H9 (cell line): ENCODE data around the gene GDPGP1. TPM values are rescaled to one million over a fixed set of nuclear protein-coding genes. Genes with fewer than 3 reads are reported as not detected.

Experiments
- DNase-seq: peaks from one replicate; pipeline ENCODE4 v3.0.0-alpha.2; 2017
- H2AFZ ChIP-seq: one replicate; pipeline ENCODE4 v1.6.1; 2013; ENCODE audit warnings: mild to moderate bottlenecking, low read length, control low read depth, moderate library complexity
- H2AK5ac ChIP-seq: 2 replicates; pipeline ENCODE4 v1.6.1; 2013; ENCODE audit warnings: low read length, control low read depth, mixed read lengths; ENCODE audit not compliant: insufficient read length
- H2BK120ac ChIP-seq: one replicate; pipeline ENCODE4 v1.6.1; 2013; ENCODE audit warnings: low read depth, mild to moderate bottlenecking, low read length, control low read depth, inconsistent platforms; ENCODE audit not compliant: poor library complexity, severe bottlenecking
- H2BK12ac ChIP-seq: 2 replicates; pipeline ENCODE4 v1.6.1; 2013; ENCODE audit warnings: low read length, control low read depth, mixed read lengths, low read depth; ENCODE audit not compliant: insufficient read length
- H2BK15ac ChIP-seq: 2 replicates; pipeline ENCODE4 v1.6.1; 2013; ENCODE audit warnings: low read depth, low read length, control low read depth
- H2BK20ac ChIP-seq: one replicate; pipeline ENCODE4 v1.6.1; 2013; ENCODE audit warnings: low read depth, mild to moderate bottlenecking, low read length, control low read depth, inconsistent platforms; ENCODE audit not compliant: poor library complexity, severe bottlenecking
- H2BK5ac ChIP-seq: 2 replicates; pipeline ENCODE4 v1.6.1; 2013; ENCODE audit warnings: low read length, control low read depth, mixed read lengths; ENCODE audit not compliant: insufficient read length
- H3K14ac ChIP-seq: 2 replicates; pipeline ENCODE4 v1.6.1; 2013; ENCODE audit warnings: low read length, control low read depth; ENCODE audit not compliant: insufficient read depth
- H3K18ac ChIP-seq: 2 replicates; pipeline ENCODE4 v1.6.1; 2013; ENCODE audit warnings: low read depth, mild to moderate bottlenecking, mixed read lengths, low read length, control low read depth; ENCODE audit not compliant: insufficient read length
- H3K23ac ChIP-seq: 2 replicates; pipeline ENCODE4 v1.6.1; 2013; ENCODE audit warnings: low read length, control low read depth, mixed read lengths, low read depth; ENCODE audit not compliant: insufficient read length
- H3K23me2 ChIP-seq: 2 replicates; pipeline ENCODE4 v1.6.1; 2013; ENCODE audit warnings: low read depth, mild to moderate bottlenecking, mixed read lengths, low read length, control low read depth; ENCODE audit not compliant: insufficient read length, poor library complexity, severe bottlenecking
- H3K27ac ChIP-seq: 2 replicates; pipeline ENCODE4 v1.5.1; 2013; ENCODE audit warnings: low read length, control low read depth, mixed read lengths, low read depth; ENCODE audit not compliant: insufficient read length
- H3K27me3 ChIP-seq: 2 replicates; pipeline ENCODE4 v1.6.1; 2013; ENCODE audit warnings: low read length, control low read depth, inconsistent platforms; ENCODE audit not compliant: insufficient read depth
- H3K4ac ChIP-seq: 2 replicates; pipeline ENCODE4 v1.6.1; 2013; ENCODE audit warnings: low read depth, mild to moderate bottlenecking, control low read depth, inconsistent platforms, low read length, moderate library complexity
- H3K4me1 ChIP-seq: 2 replicates; pipeline ENCODE4 v1.6.1; 2013; ENCODE audit warnings: low read length, control low read depth, inconsistent platforms; ENCODE audit not compliant: insufficient read depth
- H3K4me2 ChIP-seq: 2 replicates; pipeline ENCODE4 v1.6.1; 2013; ENCODE audit warnings: low read length, control low read depth, mixed read lengths; ENCODE audit not compliant: insufficient read length, insufficient read depth
- H3K56ac ChIP-seq: 2 replicates; pipeline ENCODE4 v1.6.1; 2013; ENCODE audit warnings: low read depth, mild to moderate bottlenecking, mixed read lengths, low read length, control low read depth; ENCODE audit not compliant: insufficient read length
- H3K79me1 ChIP-seq: 2 replicates; pipeline ENCODE4 v1.6.1; 2013; ENCODE audit warnings: low read depth, mild to moderate bottlenecking, moderate library complexity, low read length, control low read depth, inconsistent platforms; ENCODE audit not compliant: insufficient read depth, poor library complexity, severe bottlenecking
- H3K79me2 ChIP-seq: 2 replicates; pipeline ENCODE4 v1.6.1; 2013; ENCODE audit warnings: low read length, control low read depth, inconsistent platforms; ENCODE audit not compliant: insufficient read depth
- H3K9ac ChIP-seq: 2 replicates; pipeline ENCODE4 v1.6.1; 2013; ENCODE audit warnings: low read length, control low read depth, mixed read lengths; ENCODE audit not compliant: insufficient read length; ENCODE audit errors: extremely low read depth
- H3K9me3 ChIP-seq: one replicate; pipeline ENCODE4 v1.6.1; 2013; ENCODE audit warnings: low read depth, low read length, inconsistent platforms; ENCODE audit not compliant: control insufficient read depth
- H3T11ph ChIP-seq: one replicate; pipeline ENCODE4 v1.6.1; 2013; ENCODE audit warnings: mild to moderate bottlenecking, low read length, control low read depth, inconsistent platforms
- H4K20me1 ChIP-seq: one replicate; pipeline ENCODE4 v1.6.1; 2013; ENCODE audit not compliant: control insufficient read depth, insufficient read length, insufficient read depth
- H4K5ac ChIP-seq: 2 replicates; pipeline ENCODE4 v1.6.1; 2013; ENCODE audit warnings: low read depth, mild to moderate bottlenecking, mixed read lengths, low read length, control low read depth; ENCODE audit not compliant: insufficient read length
- H4K8ac ChIP-seq: replicated peaks from 2 replicates; pipeline ENCODE4 v1.6.1; 2013; ENCODE audit warnings: low read length, control low read depth, mixed read lengths, low read depth; ENCODE audit not compliant: insufficient read length
- H4K91ac ChIP-seq: 2 replicates; pipeline ENCODE4 v1.6.1; 2013; ENCODE audit warnings: low read depth, mild to moderate bottlenecking, moderate library complexity, mixed read lengths, low read length, control low read depth; ENCODE audit not compliant: insufficient read length
- H3K27ac Mint-ChIP-seq, 3 experiments: 2 replicates in 2 of 3; 3 replicates in 1 of 3; pipeline ENCODE4 v1.8.0; 2020 to 2021; ENCODE audit warnings: mixed read lengths in 3 of 3, mild to moderate bottlenecking in 1 of 3, moderate library complexity in 1 of 3
- H3K27me3 Mint-ChIP-seq: 2 replicates; pipeline ENCODE4 v1.8.0; 2021; ENCODE audit warnings: low read depth, mild to moderate bottlenecking, moderate library complexity, mixed read lengths
- H3K36me3 Mint-ChIP-seq, 3 experiments: 2 replicates in 2 of 3; 3 replicates in 1 of 3; pipeline ENCODE4 v1.8.0; 2020 to 2021; ENCODE audit warnings: low read depth in 3 of 3, mixed read lengths in 3 of 3; ENCODE audit not compliant: insufficient read depth in 1 of 3
- H3K4me1 Mint-ChIP-seq, 2 experiments: 2 replicates each; pipeline ENCODE4 v1.8.0; 2020; ENCODE audit warnings: mixed read lengths in 2 of 2
- H3K4me3 Mint-ChIP-seq, 2 experiments: 2 replicates in 1 of 2; 3 replicates in 1 of 2; pipeline ENCODE4 v1.8.0; 2020 to 2021; ENCODE audit warnings: mild to moderate bottlenecking in 2 of 2, mixed read lengths in 2 of 2, moderate library complexity in 1 of 2
- H3K9me3 Mint-ChIP-seq, 2 experiments: 2 replicates in 1 of 2; 3 replicates in 1 of 2; pipeline ENCODE4 v1.8.0; 2020; ENCODE audit warnings: mild to moderate bottlenecking in 2 of 2, mixed read lengths in 2 of 2, moderate library complexity in 1 of 2
- WGBS: extraction: QIAGEN DNeasy Blood & Tissue Kit; methylation state at CpG from one replicate; pipeline ENCODE4 v1.1.7; 2013; ENCODE audit warnings: missing lambda C conversion rate, low lambda C conversion rate, mixed read lengths; ENCODE audit not compliant: insufficient read length; ENCODE audit errors: extremely low coverage; 5-methylcytosine and 5-hydroxymethylcytosine counted together
- total RNA-seq: library from RNA; stranded (reverse); gene quantifications from 2 replicates; pipeline ENCODE4 v1.2.1, GENCODE V29; 2021
- TF ChIP-seq, protein P1 (sequence below): fragments of 200-600 bp; sonication (generic); conservative IDR thresholded peaks from 3 replicates; pipeline ENCODE4 v1.8.0; 2021; ENCODE audit warnings: antibody characterized with exemption, mild to moderate bottlenecking

Gene GDPGP1
- total RNA-seq, 1 experiment from 2014 or later, result 6.7 TPM

DNA sequence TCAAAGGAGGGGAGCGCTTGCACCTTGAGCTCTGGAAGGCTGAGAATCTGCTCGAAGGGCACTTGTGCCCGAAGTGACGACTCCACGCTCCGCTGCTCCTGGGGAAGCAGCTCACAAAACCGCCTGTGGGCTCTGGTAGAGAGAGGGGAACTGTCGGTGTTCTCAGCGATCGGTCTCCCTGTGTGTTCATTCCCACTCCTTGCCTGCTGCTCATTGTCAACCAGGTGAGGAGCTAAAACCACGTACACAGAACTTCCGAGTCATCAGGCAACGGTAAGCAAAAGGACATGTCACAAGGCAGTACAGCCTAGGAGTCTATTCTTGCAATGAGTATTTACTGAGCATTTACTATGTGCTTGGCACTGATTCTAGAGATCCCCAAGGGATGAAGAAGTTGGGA is 1.8 kb upstream of the GDPGP1 start:
- Histone ChIP-seq H3K56ac (no peak overlapping the region), H3K79me2 (no peaks in the 10 kb centered on the region), H3K14ac (no peak overlapping the region), H3K9me3 (no peaks in the 10 kb centered on the region), H4K91ac (no peak overlapping the region), H3K18ac (no peak overlapping the region), H2BK12ac (no peak overlapping the region), H2AFZ (no peak overlapping the region), H2BK15ac (0 out of 2 replicates have a peak overlapping the region, but pooled peaks have one; percentile 58), H2BK120ac (no peak overlapping the region), H3K4me1 (no peaks in the 10 kb centered on the region; the same call in 1 of the 2 replicates), H4K5ac (no peak overlapping the region), H3K79me1 (no peaks in the 10 kb centered on the region), H2AK5ac (no peak overlapping the region), H3K4me2 (peak overlapping the region; percentile 96), H3K9ac (no peak overlapping the region), H3K4ac (no peak overlapping the region), H4K20me1 (no peaks in the 10 kb centered on the region), H2BK5ac (no peak overlapping the region), H3K23me2 (peaks cover 12% of the 10 kb centered on the region), H3T11ph (no peak overlapping the region), H3K27me3 (no peaks in the 10 kb centered on the region), H2BK20ac (no peak overlapping the region), H3K23ac (no peak overlapping the region), H3K27ac (no peak overlapping the region), H4K8ac (no peak overlapping the region)
- Mint-ChIP-seq H3K27ac (no peak overlapping the region; a peak in 1 of 7 replicates), H3K4me3 (peak overlapping the region; percentile 76 to 81), H3K9me3 (no peaks in the 10 kb centered on the region), H3K4me1 (peaks cover 15 to 16% of the 10 kb centered on the region in 2 experiments), H3K36me3 (peaks cover 15 to 35% (median 34%) of the 10 kb centered on the region in 3 experiments), H3K27me3 (peaks cover 1% of the 10 kb centered on the region; the same call in 1 of the 2 replicates)
- TF ChIP-seq, protein P1, sequence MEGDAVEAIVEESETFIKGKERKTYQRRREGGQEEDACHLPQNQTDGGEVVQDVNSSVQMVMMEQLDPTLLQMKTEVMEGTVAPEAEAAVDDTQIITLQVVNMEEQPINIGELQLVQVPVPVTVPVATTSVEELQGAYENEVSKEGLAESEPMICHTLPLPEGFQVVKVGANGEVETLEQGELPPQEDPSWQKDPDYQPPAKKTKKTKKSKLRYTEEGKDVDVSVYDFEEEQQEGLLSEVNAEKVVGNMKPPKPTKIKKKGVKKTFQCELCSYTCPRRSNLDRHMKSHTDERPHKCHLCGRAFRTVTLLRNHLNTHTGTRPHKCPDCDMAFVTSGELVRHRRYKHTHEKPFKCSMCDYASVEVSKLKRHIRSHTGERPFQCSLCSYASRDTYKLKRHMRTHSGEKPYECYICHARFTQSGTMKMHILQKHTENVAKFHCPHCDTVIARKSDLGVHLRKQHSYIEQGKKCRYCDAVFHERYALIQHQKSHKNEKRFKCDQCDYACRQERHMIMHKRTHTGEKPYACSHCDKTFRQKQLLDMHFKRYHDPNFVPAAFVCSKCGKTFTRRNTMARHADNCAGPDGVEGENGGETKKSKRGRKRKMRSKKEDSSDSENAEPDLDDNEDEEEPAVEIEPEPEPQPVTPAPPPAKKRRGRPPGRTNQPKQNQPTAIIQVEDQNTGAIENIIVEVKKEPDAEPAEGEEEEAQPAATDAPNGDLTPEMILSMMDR, result no peak
- no peak for DNase-seq
- WGBS, result no CpG with 5 or more reads among the region's 13 CpGs
